Thyroid gland (tissue), 4 donors: ENCODE data around the gene CCL17.

Source experiments
- POLR2A ChIP-seq, 2 donors: fragments of 450-650 bp; IDR thresholded peaks; one replicate each; pipeline ENCODE4 v1.6.1; 2017; ENCODE audit warnings: antibody characterized with exemption in 2 of 2, mild to moderate bottlenecking in 2 of 2, moderate library complexity in 1 of 2
- TF ChIP-seq, protein P1 (sequence below), 6 experiments: fragments of 200-600 bp in 3 of 6; fragments of 450-650 bp in 3 of 6; sonication (generic) in 3 of 6; IDR thresholded peaks; one replicate each; pipeline ENCODE4 v1.5.1; 2016 to 2019; ENCODE audit warnings: antibody characterized with exemption in 6 of 6, mild to moderate bottlenecking in 2 of 6, inconsistent platforms in 1 of 6, moderate library complexity in 1 of 6

DNA sequence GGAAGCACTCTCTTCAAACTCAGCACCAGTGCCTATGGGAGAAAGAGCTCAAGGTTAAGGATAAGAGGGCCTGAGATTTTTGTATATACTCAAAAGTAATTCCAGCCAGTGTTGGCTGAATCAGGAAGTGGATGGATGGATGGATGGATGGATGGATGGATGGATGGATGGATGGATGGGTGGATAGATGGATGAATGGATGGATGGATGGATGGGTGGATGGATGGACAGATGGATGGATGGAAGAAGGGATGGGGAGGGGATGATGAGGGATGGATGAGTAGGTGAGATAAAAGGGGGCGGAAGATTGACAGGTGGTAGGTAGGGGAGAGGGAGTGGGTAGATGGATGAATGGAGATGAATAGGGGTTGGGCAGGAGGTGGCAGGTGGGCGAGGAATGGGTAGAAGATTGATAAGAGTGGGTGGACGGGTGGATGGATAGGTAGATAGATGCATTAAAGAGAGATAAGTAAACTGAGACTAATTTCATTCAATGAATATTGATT lies 28.2 kb upstream of the CCL17 start:
- TF ChIP-seq, protein P1, sequence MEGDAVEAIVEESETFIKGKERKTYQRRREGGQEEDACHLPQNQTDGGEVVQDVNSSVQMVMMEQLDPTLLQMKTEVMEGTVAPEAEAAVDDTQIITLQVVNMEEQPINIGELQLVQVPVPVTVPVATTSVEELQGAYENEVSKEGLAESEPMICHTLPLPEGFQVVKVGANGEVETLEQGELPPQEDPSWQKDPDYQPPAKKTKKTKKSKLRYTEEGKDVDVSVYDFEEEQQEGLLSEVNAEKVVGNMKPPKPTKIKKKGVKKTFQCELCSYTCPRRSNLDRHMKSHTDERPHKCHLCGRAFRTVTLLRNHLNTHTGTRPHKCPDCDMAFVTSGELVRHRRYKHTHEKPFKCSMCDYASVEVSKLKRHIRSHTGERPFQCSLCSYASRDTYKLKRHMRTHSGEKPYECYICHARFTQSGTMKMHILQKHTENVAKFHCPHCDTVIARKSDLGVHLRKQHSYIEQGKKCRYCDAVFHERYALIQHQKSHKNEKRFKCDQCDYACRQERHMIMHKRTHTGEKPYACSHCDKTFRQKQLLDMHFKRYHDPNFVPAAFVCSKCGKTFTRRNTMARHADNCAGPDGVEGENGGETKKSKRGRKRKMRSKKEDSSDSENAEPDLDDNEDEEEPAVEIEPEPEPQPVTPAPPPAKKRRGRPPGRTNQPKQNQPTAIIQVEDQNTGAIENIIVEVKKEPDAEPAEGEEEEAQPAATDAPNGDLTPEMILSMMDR (IDR thresholded peaks at IDR 0.05): no peak
- no peak for TF ChIP-seq POLR2A (IDR thresholded peaks at IDR 0.05)
